ENCODE measurements around the gene EBI3. TPM values are rescaled to one million over a fixed set of nuclear protein-coding genes. Genes with fewer than 3 reads are reported as not detected.

Gene EBI3
- total and polyA plus RNA-seq, 4 donors = 1.8 to 7.8 (median 2.5) TPM

DNA sequence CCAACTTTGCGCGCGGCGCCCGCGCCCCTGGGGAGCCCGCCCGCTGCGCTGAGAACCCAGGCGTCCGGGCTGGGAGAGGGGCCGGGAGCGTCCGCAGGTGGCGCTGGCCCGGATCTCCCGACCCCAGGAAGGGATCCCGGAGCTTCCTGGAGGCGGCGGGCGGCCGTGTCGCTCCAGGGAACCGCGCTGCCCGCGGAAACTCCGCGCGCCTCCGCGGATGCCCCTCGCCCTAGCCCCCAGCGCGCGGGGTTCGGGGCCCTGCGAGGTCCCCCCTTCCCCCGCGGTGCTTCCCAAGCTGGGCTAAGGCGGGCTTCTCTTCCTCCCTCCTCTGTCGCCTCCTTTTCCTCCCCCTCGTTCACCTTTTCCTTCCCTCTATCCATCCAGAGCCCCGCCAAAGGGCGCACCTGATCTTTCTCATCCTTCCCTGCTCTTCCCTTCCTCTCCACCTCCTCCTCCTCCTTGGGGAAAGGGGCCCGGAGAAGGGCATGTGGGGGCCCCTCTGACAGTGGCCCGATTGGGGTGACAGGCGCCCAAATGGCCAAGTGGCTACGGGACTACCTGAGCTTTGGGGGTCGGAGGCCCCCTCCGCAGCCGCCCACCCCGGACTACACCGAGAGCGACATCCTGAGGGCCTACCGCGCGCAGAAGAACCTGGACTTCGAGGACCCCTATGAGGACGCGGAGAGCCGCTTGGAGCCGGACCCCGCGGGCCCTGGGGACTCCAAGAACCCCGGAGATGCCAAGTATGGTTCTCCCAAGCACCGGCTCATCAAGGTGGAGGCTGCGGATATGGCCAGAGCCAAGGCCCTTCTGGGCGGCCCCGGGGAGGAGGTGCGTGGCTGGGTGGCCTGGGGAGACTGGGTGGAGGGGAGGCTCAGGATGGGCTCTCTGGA is 50.5 kb downstream of the EBI3 start:
- H3K36me3 ChIP-seq (ENCODE audit: control insufficient read depth in 4 of 4, insufficient read depth in 3 of 4, low read depth in 1 of 4, low read length in 3 of 4) = no peaks in the 10 kb centered on the region
- H3K4me3 ChIP-seq (ENCODE audit: low read depth in 1 of 3, low read length in 3 of 3) = peak overlapping the region in 2 of 3 donors; percentile 20 to 54
- no peak for TF ChIP-seq YY1 (IDR thresholded peaks at IDR 0.05)
- TF ChIP-seq HNF4G (IDR thresholded peaks at IDR 0.05) = no peak
- TF ChIP-seq, protein P1, sequence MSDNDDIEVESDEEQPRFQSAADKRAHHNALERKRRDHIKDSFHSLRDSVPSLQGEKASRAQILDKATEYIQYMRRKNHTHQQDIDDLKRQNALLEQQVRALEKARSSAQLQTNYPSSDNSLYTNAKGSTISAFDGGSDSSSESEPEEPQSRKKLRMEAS (IDR thresholded peaks at IDR 0.05) = no peak
- no peak for TF ChIP-seq HNF4A (conservative IDR thresholded peaks at IDR 0.05)
- no peak for DNase-seq (ENCODE audit: low spot score)
- no peaks in the 10 kb centered on the region for H3K27me3 ChIP-seq (ENCODE audit: control insufficient read depth in 4 of 4, insufficient read depth in 4 of 4, low read length in 3 of 4)
- no peaks in the 10 kb centered on the region for H3K9me3 ChIP-seq (ENCODE audit: control insufficient read depth in 4 of 4, low read length in 3 of 4)
- H3K27ac ChIP-seq (ENCODE audit: low read depth in 1 of 2, low read length in 2 of 2) = no peak overlapping the region
- whole genome bisulfite sequencing = 8% methylated on average over 71 of the region's 71 CpGs
- H3K9ac ChIP-seq (ENCODE audit: low read depth in 1 of 2, low read length in 2 of 2) = no peak overlapping the region
- H3K4me1 ChIP-seq (ENCODE audit: control insufficient read depth in 4 of 4, insufficient read depth in 4 of 4, low read length in 3 of 4) = peaks cover 6 to 20% (median 10%) of the 10 kb centered on the region in 4 donors

DNA sequence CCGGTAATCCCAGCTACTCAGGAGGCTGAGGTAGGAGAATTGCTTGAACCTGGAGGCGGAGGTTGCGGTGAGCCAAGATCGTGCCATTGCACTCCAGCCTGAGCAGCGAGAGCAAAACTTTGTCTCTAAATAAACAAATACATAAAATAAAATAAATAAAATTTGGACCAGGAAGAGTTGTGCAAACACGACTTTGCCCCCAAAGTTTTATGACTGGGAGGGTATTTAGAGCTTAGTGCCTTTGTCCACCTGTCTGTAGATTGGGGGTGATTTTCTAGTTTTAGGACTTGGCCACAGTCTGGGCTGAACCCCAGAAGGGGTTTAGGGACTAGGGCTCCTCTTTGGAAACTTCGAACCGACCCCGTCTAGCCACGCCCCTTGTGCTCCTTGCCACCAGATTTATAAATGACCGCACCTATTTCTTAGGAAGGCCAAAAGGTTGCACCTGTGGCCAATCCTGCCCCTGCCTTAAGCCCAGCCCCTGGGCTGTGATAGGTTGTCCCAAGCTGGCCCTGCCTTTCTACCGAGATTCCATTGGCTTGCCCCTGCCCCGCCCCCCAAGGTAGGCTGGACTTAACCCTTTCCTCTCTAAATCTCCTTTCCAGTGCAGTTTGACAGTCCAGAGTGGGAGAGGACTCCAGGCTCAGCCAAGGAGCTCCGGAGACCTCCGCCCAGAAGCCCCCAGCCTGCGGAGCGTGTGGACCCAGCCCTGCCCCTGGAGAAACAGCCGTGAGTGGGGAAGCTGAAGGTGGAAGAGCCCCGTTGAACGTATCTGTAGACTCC is 55.0 kb downstream of the EBI3 start:
- H3K36me3 ChIP-seq (ENCODE audit: control insufficient read depth in 4 of 4, insufficient read depth in 3 of 4, low read depth in 1 of 4, low read length in 3 of 4) = no peaks in the 10 kb centered on the region
- peaks cover 3 to 24% (median 16%) of the 10 kb centered on the region in 4 donors for H3K4me1 ChIP-seq (ENCODE audit: control insufficient read depth in 4 of 4, insufficient read depth in 4 of 4, low read length in 3 of 4)
- H3K9me3 ChIP-seq (ENCODE audit: control insufficient read depth in 4 of 4, low read length in 3 of 4) = no peaks in the 10 kb centered on the region
- peak overlapping the region; percentile 6 to 17 for H3K27ac ChIP-seq (ENCODE audit: low read depth in 1 of 2, low read length in 2 of 2)
- TF ChIP-seq YY1 (IDR thresholded peaks at IDR 0.05) (peak; percentile 19), HNF4G (IDR thresholded peaks at IDR 0.05) (peak; percentile 21), SP1 (IDR thresholded peaks at IDR 0.05) (peak; percentile 82), HNF4A (conservative IDR thresholded peaks at IDR 0.05) (peak; percentile 63 to 75), JUND (IDR thresholded peaks at IDR 0.05) (peak in 1 of 2 donors; percentile 23), FOXA1 (IDR thresholded peaks at IDR 0.05) (no peak), RXRA (IDR thresholded peaks at IDR 0.05) (peak; percentile 44 to 62)
- TF ChIP-seq, protein P2, sequence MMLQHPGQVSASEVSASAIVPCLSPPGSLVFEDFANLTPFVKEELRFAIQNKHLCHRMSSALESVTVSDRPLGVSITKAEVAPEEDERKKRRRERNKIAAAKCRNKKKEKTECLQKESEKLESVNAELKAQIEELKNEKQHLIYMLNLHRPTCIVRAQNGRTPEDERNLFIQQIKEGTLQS (IDR thresholded peaks at IDR 0.05) = peak; percentile 12
- TF ChIP-seq, protein P3, sequence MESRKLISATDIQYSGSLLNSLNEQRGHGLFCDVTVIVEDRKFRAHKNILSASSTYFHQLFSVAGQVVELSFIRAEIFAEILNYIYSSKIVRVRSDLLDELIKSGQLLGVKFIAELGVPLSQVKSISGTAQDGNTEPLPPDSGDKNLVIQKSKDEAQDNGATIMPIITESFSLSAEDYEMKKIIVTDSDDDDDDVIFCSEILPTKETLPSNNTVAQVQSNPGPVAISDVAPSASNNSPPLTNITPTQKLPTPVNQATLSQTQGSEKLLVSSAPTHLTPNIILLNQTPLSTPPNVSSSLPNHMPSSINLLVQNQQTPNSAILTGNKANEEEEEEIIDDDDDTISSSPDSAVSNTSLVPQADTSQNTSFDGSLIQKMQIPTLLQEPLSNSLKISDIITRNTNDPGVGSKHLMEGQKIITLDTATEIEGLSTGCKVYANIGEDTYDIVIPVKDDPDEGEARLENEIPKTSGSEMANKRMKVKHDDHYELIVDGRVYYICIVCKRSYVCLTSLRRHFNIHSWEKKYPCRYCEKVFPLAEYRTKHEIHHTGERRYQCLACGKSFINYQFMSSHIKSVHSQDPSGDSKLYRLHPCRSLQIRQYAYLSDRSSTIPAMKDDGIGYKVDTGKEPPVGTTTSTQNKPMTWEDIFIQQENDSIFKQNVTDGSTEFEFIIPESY (IDR thresholded peaks at IDR 0.05) = no peak
- TF ChIP-seq, protein P4, sequence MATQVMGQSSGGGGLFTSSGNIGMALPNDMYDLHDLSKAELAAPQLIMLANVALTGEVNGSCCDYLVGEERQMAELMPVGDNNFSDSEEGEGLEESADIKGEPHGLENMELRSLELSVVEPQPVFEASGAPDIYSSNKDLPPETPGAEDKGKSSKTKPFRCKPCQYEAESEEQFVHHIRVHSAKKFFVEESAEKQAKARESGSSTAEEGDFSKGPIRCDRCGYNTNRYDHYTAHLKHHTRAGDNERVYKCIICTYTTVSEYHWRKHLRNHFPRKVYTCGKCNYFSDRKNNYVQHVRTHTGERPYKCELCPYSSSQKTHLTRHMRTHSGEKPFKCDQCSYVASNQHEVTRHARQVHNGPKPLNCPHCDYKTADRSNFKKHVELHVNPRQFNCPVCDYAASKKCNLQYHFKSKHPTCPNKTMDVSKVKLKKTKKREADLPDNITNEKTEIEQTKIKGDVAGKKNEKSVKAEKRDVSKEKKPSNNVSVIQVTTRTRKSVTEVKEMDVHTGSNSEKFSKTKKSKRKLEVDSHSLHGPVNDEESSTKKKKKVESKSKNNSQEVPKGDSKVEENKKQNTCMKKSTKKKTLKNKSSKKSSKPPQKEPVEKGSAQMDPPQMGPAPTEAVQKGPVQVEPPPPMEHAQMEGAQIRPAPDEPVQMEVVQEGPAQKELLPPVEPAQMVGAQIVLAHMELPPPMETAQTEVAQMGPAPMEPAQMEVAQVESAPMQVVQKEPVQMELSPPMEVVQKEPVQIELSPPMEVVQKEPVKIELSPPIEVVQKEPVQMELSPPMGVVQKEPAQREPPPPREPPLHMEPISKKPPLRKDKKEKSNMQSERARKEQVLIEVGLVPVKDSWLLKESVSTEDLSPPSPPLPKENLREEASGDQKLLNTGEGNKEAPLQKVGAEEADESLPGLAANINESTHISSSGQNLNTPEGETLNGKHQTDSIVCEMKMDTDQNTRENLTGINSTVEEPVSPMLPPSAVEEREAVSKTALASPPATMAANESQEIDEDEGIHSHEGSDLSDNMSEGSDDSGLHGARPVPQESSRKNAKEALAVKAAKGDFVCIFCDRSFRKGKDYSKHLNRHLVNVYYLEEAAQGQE (IDR thresholded peaks at IDR 0.05) = no peak
- TF ChIP-seq, protein P5, sequence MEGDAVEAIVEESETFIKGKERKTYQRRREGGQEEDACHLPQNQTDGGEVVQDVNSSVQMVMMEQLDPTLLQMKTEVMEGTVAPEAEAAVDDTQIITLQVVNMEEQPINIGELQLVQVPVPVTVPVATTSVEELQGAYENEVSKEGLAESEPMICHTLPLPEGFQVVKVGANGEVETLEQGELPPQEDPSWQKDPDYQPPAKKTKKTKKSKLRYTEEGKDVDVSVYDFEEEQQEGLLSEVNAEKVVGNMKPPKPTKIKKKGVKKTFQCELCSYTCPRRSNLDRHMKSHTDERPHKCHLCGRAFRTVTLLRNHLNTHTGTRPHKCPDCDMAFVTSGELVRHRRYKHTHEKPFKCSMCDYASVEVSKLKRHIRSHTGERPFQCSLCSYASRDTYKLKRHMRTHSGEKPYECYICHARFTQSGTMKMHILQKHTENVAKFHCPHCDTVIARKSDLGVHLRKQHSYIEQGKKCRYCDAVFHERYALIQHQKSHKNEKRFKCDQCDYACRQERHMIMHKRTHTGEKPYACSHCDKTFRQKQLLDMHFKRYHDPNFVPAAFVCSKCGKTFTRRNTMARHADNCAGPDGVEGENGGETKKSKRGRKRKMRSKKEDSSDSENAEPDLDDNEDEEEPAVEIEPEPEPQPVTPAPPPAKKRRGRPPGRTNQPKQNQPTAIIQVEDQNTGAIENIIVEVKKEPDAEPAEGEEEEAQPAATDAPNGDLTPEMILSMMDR (IDR thresholded peaks at IDR 0.05; ENCODE audit: low read depth, low read length, missing input control) = no peak
- no peaks in the 10 kb centered on the region for H3K27me3 ChIP-seq (ENCODE audit: control insufficient read depth in 4 of 4, insufficient read depth in 4 of 4, low read length in 3 of 4)
- H3K9ac ChIP-seq (ENCODE audit: low read depth in 1 of 2, low read length in 2 of 2) = peak overlapping the region in 1 of 2 donors; percentile 15
- 24% methylated on average over 20 of the region's 20 CpGs for WGBS
- H3K4me3 ChIP-seq (ENCODE audit: low read depth in 1 of 3, low read length in 3 of 3) = peak overlapping the region; percentile 59 to 89 (median 60)
- no peak for DNase-seq (ENCODE audit: low spot score)

Data from liver (tissue), 9 donors.